ENCODE results near the gene C1QTNF1. TPM values are rescaled to one million over a fixed set of nuclear protein-coding genes. Genes with fewer than 3 reads are reported as not detected.

The C1QTNF1 gene
- total RNA-seq, 1 experiment from 2014 or later: 18.6 TPM

DNA sequence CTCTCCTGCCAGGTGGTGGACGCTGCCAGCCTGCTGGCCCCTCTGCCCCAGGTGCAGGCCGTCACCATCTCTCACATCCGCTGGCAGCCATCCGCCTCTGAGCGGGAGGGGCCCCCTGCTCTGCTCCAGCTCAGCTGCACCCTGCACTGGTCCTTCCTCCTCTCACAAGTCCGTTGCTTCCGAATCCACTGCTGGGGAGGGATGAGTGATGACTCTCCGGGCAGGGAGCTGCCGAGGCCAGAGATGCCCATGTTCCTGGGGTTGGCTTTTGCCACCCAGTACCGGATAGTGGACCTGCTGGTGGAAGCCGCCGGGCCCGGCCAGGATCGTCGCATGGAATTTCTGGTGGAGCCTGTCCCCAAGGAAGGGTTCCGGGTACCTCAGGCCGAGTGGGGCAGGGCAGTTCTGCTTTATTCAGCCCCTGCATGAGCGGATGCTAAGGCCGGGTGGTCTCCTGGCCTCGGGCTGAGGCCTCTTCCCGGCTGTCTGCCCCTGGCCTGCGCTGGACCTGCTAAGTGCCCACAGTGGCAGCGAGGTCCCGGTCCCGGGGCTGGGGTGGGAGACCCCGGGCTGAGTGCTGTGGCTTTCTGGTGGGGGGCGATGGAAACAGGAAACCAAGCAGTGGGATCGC, 62.1 kb downstream of the C1QTNF1 start:
- ChIA-PET POLR2A (ENCODE audit: unreplicated experiment) (interaction anchor here (0.6 kb wide), 1 partner anchor 21 kb away, joined by 3 read pairs; no protein-coding TSS in a partner anchor), CTCF (no interaction called here)
- no peaks in the 10 kb centered on the region for H3F3A ChIP-seq (ENCODE audit: low read length, unreplicated experiment)
- H3K27me3 ChIP-seq (ENCODE audit: low read length): no peaks in the 10 kb centered on the region
- 0 out of 2 replicates have a peak, but pooled peaks cover 9% of the 10 kb centered on the region for H4K20me1 ChIP-seq (ENCODE audit: low read length)
- no peaks in the 10 kb centered on the region for H3K9me2 ChIP-seq (replicated peaks; ENCODE audit: low read length)
- H3K4me1 ChIP-seq (ENCODE audit: insufficient read depth, low read length): no peaks in the 10 kb centered on the region
- H3K36me3 ChIP-seq (ENCODE audit: low read depth, low read length): peaks cover 16% of the 10 kb centered on the region; the same call in 1 of the 2 replicates
- no peaks in the 10 kb centered on the region for H3K79me2 ChIP-seq (ENCODE audit: low read length)
- intact Hi-C loops (cut with micrococcal nuclease): loop anchor here (2.0 kb wide), 1 partner anchor 41 kb away; no protein-coding TSS in a partner anchor
- H3K9ac ChIP-seq (ENCODE audit: low read length): no peak overlapping the region
- no peaks in the 10 kb centered on the region for H3K9me3 ChIP-seq (ENCODE audit: low read length)
- TF ChIP-seq, protein P1, sequence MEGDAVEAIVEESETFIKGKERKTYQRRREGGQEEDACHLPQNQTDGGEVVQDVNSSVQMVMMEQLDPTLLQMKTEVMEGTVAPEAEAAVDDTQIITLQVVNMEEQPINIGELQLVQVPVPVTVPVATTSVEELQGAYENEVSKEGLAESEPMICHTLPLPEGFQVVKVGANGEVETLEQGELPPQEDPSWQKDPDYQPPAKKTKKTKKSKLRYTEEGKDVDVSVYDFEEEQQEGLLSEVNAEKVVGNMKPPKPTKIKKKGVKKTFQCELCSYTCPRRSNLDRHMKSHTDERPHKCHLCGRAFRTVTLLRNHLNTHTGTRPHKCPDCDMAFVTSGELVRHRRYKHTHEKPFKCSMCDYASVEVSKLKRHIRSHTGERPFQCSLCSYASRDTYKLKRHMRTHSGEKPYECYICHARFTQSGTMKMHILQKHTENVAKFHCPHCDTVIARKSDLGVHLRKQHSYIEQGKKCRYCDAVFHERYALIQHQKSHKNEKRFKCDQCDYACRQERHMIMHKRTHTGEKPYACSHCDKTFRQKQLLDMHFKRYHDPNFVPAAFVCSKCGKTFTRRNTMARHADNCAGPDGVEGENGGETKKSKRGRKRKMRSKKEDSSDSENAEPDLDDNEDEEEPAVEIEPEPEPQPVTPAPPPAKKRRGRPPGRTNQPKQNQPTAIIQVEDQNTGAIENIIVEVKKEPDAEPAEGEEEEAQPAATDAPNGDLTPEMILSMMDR (conservative IDR thresholded peaks at IDR 0.05; ENCODE audit: low read depth, low read length): no peak
- no peak for TF ChIP-seq EZH2phosphoT487 (IDR thresholded peaks at IDR 0.05; ENCODE audit: borderline replicate concordance, low read length)
- TF ChIP-seq EZH2 (IDR thresholded peaks at IDR 0.05; ENCODE audit: low read length, unreplicated experiment): no peak
- no peak overlapping the region for H3K4me2 ChIP-seq (ENCODE audit: low read length)
- H2AFZ ChIP-seq (ENCODE audit: low read length): no peak overlapping the region
- H3K27ac ChIP-seq (ENCODE audit: low read length): no peak overlapping the region
- BruUV-seq (replicated peaks): TSS peak; percentile 12
- no peak for DNase-seq
- H3K4me3 ChIP-seq (ENCODE audit: low read length): no peak overlapping the region
- ATAC-seq: no peak

DNA sequence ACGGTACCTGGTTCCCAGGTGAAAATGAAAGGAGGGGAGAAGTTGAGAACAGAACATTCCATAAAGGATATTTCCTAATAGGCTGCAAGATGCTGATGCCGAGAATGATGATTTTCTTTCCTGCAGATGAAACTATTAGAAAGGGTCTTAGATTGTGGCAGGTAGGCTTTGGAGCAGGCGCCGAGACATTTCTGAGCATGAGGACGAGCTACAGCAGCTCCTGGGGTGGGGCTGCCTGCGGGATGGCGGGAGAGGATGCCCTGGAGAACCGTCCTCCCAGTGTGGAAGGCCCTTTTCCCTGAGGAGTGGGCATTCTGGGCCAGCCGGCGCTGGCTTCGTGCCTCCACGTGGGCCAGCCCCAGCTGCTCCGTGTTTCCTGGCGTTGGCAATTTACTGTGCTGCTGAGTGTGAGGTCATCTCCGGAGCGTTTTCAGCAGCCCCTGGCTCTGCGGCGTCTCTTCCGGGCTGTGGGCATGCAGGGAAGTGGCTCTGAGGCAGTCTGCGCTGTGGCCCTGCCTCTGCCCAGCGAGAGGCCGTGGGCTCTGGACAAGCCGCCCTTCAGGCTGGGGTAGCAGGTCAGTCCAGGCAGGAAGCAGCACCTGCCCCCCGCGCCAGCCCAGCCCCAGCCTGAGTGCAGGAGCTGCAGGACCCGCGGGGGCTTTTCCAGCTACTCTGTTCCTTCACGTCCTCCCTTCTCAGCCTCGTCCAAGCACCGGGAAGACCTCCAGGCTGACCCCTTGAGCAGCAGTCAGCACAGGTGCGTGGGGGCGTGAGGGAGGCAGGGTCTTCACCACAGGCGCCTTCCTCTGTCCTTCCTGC, 62.8 kb downstream of the C1QTNF1 start:
- BruUV-seq (replicated peaks): no TSS peak
- TF ChIP-seq, protein P1 (conservative IDR thresholded peaks at IDR 0.05; ENCODE audit: low read depth, low read length): no peak
- TF ChIP-seq EZH2phosphoT487 (IDR thresholded peaks at IDR 0.05; ENCODE audit: borderline replicate concordance, low read length) (no peak), EZH2 (IDR thresholded peaks at IDR 0.05; ENCODE audit: low read length, unreplicated experiment) (no peak)
- Histone ChIP-seq H3K4me3 (ENCODE audit: low read length) (no peak overlapping the region), H2AFZ (ENCODE audit: low read length) (no peak overlapping the region), H3K9me3 (ENCODE audit: low read length) (no peaks in the 10 kb centered on the region), H3K4me1 (ENCODE audit: insufficient read depth, low read length) (no peaks in the 10 kb centered on the region), H3K4me2 (ENCODE audit: low read length) (no peak overlapping the region), H4K20me1 (ENCODE audit: low read length) (0 out of 2 replicates have a peak, but pooled peaks cover 9% of the 10 kb centered on the region), H3F3A (ENCODE audit: low read length, unreplicated experiment) (no peaks in the 10 kb centered on the region), H3K36me3 (ENCODE audit: low read depth, low read length) (peaks cover 16% of the 10 kb centered on the region; the same call in 1 of the 2 replicates), H3K27ac (ENCODE audit: low read length) (no peak overlapping the region), H3K9ac (ENCODE audit: low read length) (no peak overlapping the region), H3K79me2 (ENCODE audit: low read length) (no peaks in the 10 kb centered on the region), H3K27me3 (ENCODE audit: low read length) (no peaks in the 10 kb centered on the region), H3K9me2 (replicated peaks; ENCODE audit: low read length) (no peaks in the 10 kb centered on the region)
- no peak; the same call in 1 of the 2 replicates for ATAC-seq
- no peak for DNase-seq
- ChIA-PET POLR2A (ENCODE audit: unreplicated experiment) (interaction anchor here (0.6 kb wide), 1 partner anchor 22 kb away, joined by 3 read pairs; no protein-coding TSS in a partner anchor), CTCF (interaction anchor here (1.2 to 1.5 kb wide), 2 partner anchors 302 to 305 kb away, joined by 7 to 11 read pairs; no protein-coding TSS in a partner anchor)
- intact Hi-C loops (cut with micrococcal nuclease): loop anchor here (1.0 to 2.0 kb wide), 2 partner anchors 40 to 305 kb away; no protein-coding TSS in a partner anchor

Measured in PC-3 (cell line).